T-helper 1 cell (primary cell): ENCODE data around the gene DALRD3.
A peak's percentile ranks its signal among the peaks of the same experiment; 100 is the strongest.

Experiments used
- DNase-seq, 5 donors: peaks; one replicate each; pipeline ENCODE4 v3.0.0-alpha.2; 2012 to 2020
- total RNA-seq, 4 donors: gene quantifications; one replicate each; lab custom pipeline; 2026; lab: John Stamatoyannopoulos, UW

The DALRD3 gene
- 20.1 to 29.7 (median 25.7) reads per million in 4 donors for total RNA-seq

GRCh38 chr3:49017971-49018706 is at the start of gene DALRD3:
Gene DALRD3, minus strand, starts transcription at chr3:49018580. Its CDS starts 16 bp downstream, at chr3:49018564.
- DNase-seq = peak in 4 of 5 donors; percentile 31 to 61 (median 48)

GRCh38 chr3:49058011-49058410 is 39.6 kb upstream of the DALRD3 start:
- DNase-seq = no peak

GRCh38 chr3:49057268-49057667 is 38.9 kb upstream of the DALRD3 start:
- no peak for DNase-seq

- DNase-seq = no peak
Measured at GRCh38 chr3:49054344-49054862, 36.0 kb upstream of the DALRD3 start.

- no peak for DNase-seq
Measured at GRCh38 chr3:49053543-49053942, 35.2 kb upstream of the DALRD3 start.

GRCh38 chr3:49035281-49035680 is 16.9 kb upstream of the DALRD3 start:
- no peak for DNase-seq

- DNase-seq = no peak
Measured at GRCh38 chr3:49034650-49035049, 16.3 kb upstream of the DALRD3 start.

- no peak for DNase-seq
Measured at GRCh38 chr3:49032646-49033304, 14.4 kb upstream of the DALRD3 start.

GRCh38 chr3:49030321-49030720 is 11.9 kb upstream of the DALRD3 start:
- DNase-seq = no peak

GRCh38 chr3:49029563-49029884 is 11.1 kb upstream of the DALRD3 start:
- DNase-seq = peak in 1 of 5 donors; percentile 23

GRCh38 chr3:49028673-49029562 is 10.5 kb upstream of the DALRD3 start, which contains the start of gene IMPDH2:
Gene IMPDH2, minus strand, starts transcription at chr3:49029398. Its CDS starts 48 bp downstream, at chr3:49029350.
- DNase-seq = peak; percentile 81 to 96 (median 90)

GRCh38 chr3:49028298-49028672 is 9.9 kb upstream of the DALRD3 start:
- no peak for DNase-seq

- no peak for DNase-seq
Measured at GRCh38 chr3:49027634-49028033, 9.3 kb upstream of the DALRD3 start.

GRCh38 chr3:49026536-49026935 is 8.2 kb upstream of the DALRD3 start:
- DNase-seq = no peak

- DNase-seq = no peak
Measured at GRCh38 chr3:49025793-49026520, 7.6 kb upstream of the DALRD3 start.

- DNase-seq = no peak
Measured at GRCh38 chr3:49025005-49025792, 6.8 kb upstream of the DALRD3 start.

GRCh38 chr3:49024449-49024848 is 6.1 kb upstream of the DALRD3 start:
- DNase-seq = no peak

GRCh38 chr3:49023775-49024174 is 5.4 kb upstream of the DALRD3 start:
- no peak for DNase-seq

GRCh38 chr3:49022688-49023171 is 4.3 kb upstream of the DALRD3 start:
- DNase-seq = no peak

- DNase-seq = peak; percentile 79 to 93 (median 87)
Measured at GRCh38 chr3:49021813-49022687, 3.7 kb upstream of the DALRD3 start, which contains the start of gene NDUFAF3. Gene NDUFAF3, plus strand, starts transcription at chr3:49022121. Its CDS starts 24 bp downstream, at chr3:49022145.
